Uterus (tissue), 2 donors: Measurements from ENCODE around the gene PURB.

Experiments used
- POLR2A ChIP-seq, 2 donors: fragments of 450-650 bp; IDR thresholded peaks; one replicate each; pipeline ENCODE4 v1.6.1; 2016; ENCODE audit warnings: antibody characterized with exemption in 2 of 2, mild to moderate bottlenecking in 1 of 2, moderate library complexity in 1 of 2
- TF ChIP-seq, protein P1 (sequence below), 4 experiments: fragments of 200-600 bp in 2 of 4; fragments of 450-650 bp in 2 of 4; sonication (generic) in 2 of 4; IDR thresholded peaks; one replicate each; pipeline ENCODE4 v1.5.1; 2016 to 2019; ENCODE audit warnings: antibody characterized with exemption in 4 of 4, mild to moderate bottlenecking in 2 of 4, moderate library complexity in 1 of 4

DNA sequence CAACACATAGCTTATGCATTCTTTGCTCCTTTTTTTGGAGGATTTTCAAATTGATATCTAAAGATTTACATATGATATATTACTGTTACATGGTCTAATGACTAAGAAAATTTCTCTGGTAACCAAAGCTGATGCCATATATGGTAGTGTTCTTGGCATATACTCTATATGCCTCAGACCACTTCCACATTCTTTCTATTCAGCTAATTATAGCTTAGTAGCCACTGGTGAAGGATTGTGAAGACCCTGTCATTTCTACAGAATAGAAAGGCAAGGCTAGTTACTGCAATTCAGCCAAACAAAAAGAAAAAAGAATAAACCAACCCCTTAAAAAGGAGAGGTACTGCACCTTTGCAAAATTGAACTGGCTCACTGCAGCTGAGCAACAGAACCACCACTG lies 3.7 kb downstream of the PURB start:
- TF ChIP-seq, protein P1, sequence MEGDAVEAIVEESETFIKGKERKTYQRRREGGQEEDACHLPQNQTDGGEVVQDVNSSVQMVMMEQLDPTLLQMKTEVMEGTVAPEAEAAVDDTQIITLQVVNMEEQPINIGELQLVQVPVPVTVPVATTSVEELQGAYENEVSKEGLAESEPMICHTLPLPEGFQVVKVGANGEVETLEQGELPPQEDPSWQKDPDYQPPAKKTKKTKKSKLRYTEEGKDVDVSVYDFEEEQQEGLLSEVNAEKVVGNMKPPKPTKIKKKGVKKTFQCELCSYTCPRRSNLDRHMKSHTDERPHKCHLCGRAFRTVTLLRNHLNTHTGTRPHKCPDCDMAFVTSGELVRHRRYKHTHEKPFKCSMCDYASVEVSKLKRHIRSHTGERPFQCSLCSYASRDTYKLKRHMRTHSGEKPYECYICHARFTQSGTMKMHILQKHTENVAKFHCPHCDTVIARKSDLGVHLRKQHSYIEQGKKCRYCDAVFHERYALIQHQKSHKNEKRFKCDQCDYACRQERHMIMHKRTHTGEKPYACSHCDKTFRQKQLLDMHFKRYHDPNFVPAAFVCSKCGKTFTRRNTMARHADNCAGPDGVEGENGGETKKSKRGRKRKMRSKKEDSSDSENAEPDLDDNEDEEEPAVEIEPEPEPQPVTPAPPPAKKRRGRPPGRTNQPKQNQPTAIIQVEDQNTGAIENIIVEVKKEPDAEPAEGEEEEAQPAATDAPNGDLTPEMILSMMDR (IDR thresholded peaks at IDR 0.05) = no peak
- TF ChIP-seq POLR2A (IDR thresholded peaks at IDR 0.05) = no peak
